DMS114 treated with DMSO at 0.1 percent for 48 hours (cell line): ENCODE results near the gene HOXD13.

Experiments
- DNase-seq: peaks from one replicate; lab custom pipeline; 2025; ENCODE audit not compliant: unreplicated experiment; lab: John Stamatoyannopoulos, UW

HOXD13 gene

DNA sequence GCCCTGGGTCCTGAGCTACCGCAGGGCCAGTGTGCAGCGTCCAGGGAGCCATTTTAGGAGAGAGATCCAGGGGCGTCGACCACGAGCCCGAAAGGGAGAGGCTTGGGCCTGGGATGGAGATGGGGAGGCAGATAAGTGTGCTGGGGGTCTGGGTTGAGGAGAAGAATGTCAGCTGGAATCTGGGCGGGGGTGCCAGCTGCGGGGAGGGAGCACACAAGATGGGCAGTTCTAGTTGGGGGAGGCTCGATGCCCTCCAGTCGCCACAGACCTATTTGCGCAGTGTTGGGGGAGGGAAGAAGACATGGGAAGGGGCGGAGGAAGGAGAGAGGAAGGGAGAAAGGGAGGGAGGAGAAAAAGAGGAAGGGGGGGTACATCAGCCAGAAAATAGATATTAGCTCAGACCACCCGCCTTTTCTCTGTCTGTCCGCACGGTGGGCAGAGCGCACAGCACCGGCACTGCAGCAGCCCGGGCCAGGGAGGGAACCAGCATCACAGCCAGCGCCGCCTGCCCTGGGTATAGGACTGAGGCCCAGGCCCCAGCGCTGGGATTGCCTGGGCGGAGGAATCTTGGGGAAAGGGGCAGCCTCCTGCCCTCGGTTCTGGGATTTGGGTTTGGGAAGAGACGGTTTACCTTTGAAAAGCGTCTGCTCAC lies 12.7 kb downstream of the HOXD13 start:
- no peak for DNase-seq

DNA sequence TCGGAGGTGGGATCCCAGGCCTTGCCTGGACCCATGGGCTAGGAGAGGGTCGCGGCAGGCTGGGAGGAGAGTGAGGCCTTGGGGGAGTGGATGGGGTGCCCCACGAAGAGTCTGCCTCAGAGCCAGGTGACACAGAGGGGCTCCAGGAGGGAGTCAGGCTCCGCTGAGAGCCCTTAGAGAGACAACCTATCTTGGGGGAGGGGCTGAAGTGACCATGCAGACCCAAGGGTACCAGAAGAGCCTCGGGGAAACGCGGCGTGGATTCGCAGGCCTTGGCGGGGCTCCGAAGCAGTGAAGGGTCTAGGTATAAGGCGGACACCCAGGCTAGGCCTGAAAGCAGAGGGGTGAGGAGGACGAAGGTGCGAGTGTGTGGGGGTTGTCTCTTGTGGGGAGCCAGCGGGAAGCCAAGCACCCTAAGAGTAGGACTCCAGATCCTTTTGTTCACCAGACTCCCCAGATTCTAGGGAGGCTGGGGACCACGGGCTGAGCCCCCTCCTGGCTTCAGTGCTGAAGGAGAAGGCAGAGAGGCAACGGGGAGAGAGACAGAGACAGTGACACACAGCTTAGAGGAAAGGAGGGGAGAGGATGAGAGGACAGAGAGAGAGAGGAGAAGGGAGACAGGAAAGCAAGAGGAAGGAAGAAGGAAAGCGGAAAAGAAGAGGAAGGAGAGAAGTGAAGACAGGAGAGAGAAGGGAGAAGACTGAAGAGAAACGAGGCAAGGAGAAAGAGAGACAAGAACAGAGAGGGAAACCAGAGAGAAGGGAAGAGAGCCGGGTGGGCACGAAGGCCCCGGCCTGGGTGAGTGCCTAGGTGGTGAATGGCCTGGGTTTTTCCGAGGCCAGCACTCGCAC lies 13.4 kb downstream of the HOXD13 start:
- no peak for DNase-seq

DNA sequence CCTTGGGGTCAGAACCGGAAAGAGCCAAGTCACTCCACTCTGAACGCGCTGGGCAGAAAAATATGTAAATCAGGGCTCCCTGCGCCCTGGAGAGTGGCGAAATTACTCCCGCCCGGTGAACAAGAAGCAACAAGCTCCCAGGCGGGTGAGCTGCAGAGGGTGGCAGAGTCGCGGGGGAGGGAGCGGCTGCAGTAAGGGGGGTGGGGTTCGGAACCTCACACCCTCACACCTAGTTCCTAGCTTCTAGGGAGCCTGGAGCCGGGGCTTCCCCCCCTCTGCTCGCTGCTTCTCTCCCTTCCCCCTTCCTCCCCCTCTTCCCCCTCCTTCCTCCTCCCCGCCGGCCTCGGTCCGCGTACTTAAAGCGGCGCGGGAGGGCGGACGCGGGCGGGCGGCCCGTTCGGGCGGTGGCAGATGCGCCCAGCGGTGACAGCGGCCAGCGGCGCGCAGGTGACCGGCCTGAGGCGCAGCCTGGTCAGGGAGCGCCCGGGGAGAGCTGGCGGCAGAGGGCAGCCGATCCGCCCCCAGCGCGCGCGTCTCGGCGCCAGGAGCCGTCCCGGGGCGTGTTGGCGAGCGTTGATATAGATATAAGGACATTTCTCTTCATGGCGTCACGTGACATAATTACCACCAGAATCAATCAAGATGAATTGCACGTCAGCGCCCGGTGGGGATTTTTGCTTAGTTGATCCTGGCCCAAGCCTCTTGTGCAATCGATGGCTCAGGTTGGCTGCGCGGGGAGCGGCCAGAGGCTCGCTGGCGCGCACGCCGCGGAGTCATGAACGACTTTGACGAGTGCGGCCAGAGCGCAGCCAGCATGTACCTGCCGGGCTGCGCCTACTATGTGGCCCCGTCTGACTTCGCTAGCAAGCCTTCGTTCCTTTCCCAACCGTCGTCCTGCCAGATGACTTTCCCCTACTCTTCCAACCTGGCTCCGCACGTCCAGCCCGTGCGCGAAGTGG lies 14.3 kb downstream of the HOXD13 start, which contains the start of gene HOXD11:
Gene HOXD11 (plus strand): TSS at position 700 of the 959 bp plus-strand sequence. CDS start 76 bp downstream, at position 776.
- DNase-seq, result no peak

DNA sequence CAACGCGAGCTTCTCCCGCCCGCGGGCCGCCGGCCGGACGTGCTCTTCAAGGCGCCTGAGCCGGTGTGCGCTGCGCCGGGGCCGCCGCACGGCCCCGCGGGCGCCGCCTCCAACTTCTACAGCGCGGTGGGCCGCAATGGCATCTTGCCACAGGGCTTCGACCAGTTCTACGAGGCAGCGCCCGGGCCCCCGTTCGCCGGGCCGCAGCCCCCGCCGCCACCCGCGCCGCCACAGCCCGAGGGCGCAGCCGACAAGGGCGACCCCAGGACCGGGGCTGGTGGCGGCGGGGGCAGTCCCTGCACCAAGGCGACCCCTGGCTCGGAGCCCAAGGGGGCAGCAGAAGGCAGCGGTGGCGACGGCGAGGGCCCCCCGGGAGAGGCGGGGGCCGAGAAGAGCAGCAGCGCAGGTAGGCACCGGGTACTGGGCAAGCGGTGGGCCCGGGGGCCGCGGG lies 15.2 kb downstream of the HOXD13 start:
- no peak for DNase-seq

DNA sequence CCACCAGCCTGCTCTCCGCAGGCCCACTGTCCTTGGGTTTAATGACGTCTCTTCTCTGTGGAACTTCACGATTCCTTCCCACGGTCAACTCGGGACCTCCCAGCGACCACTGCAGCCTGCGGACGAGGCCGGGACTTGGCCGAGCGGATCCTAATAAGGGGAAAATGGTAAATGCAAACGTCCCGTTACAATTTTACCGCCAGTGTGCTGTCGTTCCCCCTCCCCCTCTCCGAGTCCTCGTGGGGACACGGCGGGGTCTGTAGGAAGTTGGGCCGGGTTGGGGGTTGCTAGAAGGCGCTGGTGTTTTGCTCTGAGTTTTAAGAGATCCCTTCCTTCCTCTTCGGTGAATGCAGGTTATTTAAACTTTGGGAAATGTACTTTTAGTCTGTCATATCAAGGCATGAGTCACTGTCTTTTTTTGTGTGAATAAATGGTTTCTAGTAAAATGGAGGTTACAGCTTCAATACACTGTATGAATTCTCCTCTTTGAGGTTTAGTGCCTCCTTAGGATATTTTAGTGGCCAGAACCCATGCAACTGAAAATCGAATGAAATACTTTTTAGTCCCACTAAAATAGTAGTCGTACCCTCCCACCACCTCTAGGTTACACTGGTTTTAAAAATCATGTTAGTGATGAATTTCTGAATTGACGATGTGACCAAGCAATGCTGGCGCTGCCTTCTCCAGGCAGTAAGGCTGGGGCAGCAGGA lies 16.8 kb downstream of the HOXD13 start:
- no peak for DNase-seq

DNA sequence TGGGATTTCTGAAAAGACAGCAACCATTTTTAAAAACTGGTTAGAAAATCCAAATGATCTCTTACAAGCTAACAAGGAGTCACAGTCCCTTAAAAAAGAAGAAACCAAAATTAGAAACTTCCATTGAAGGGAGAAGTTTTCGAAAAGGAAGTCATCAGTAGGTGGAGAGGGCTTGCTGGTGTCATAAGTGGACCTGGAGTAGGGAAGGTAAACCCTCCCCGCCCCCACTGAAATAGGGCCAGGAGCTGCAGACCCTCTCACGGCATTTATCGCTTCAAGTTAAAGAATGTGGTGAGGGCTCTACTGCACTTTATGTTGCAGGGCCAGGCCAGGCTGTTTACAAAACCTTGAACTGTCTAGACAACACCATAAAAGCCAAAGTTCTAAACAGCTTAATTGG lies 17.4 kb downstream of the HOXD13 start:
- no peak for DNase-seq

DNA sequence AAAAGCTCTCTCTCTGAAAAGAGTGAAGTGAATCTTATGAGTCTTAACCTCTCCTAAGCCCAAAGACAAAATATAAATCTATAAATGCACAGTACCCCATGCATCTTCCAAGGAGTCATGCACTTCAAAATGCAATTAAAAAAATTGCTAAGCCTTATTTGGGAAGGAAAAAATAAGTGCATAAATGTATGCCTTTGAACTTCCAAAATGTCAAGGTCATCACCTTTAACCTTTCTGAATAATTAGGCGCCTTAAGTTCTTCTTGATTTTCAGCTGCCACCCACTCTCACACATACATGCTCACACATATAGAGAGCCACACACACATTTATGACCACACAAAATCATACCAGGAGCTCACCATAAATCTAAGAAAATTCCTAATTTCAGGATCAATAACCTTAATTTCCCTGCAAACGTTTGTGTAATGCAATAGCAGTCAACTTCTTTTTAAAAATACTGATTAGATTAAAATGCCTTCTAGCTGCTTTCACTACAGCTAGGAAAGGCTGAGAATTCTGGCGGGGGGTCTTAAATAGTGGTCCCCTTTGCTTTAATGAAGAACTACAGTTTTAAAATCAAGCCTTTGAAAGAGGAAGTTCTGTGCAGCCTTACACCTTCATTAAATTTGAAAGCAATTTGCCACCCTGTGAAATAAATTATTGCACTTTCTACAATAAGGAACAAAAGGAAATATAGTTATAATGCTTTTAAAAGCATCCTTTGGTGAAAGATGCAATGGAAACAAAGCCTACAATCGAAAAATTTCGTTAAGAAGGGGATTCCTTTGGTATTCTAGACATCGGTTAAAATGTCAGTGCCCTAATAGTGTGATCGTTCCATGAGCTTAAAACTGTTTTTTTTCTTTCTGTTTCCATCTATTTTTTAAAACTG lies 18.1 kb downstream of the HOXD13 start:
- DNase-seq, result no peak

DNA sequence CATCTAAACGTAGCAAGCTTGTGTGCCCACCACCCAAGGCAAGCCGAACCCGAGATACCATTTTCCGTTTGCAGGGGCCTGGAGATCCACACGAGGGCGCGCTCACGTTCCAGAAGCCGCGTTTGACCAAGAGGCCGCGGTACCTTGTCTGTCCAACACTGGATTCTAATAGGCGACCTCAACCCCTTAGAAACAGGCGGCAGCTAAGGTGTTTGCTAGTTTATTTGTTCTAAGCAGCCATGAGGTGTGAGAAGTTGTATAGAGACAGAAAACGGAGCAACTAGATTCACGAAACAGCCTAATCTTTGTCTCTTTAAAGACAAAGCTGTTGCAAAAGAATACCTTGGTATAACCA lies 18.8 kb downstream of the HOXD13 start:
- DNase-seq, result no peak

DNA sequence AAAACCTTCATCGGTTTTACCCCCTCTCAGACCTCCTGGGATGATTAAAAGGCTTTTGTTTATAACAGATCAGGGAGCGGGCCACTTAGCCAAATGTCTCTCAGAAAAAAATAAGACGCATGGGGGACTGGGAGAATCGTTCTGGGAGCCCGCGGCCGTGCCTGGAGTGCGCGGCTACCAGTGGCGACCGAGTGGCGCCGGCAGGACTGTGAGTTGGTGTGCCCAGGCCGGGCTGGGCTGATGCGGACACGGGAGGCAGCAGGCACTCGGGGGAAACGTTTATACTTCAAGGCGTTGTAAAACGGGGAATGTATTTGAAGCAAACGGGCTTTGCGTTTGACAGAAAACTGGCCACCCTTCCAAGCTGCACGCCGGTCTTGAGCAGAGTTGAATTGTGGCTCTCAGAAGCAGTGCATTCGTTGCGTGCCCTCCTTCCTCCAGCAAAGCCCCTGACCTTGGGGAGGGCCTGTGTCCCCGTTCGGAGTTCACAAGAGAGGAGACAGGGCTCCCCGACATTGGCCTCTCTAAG lies 19.4 kb downstream of the HOXD13 start:
- no peak for DNase-seq

DNA sequence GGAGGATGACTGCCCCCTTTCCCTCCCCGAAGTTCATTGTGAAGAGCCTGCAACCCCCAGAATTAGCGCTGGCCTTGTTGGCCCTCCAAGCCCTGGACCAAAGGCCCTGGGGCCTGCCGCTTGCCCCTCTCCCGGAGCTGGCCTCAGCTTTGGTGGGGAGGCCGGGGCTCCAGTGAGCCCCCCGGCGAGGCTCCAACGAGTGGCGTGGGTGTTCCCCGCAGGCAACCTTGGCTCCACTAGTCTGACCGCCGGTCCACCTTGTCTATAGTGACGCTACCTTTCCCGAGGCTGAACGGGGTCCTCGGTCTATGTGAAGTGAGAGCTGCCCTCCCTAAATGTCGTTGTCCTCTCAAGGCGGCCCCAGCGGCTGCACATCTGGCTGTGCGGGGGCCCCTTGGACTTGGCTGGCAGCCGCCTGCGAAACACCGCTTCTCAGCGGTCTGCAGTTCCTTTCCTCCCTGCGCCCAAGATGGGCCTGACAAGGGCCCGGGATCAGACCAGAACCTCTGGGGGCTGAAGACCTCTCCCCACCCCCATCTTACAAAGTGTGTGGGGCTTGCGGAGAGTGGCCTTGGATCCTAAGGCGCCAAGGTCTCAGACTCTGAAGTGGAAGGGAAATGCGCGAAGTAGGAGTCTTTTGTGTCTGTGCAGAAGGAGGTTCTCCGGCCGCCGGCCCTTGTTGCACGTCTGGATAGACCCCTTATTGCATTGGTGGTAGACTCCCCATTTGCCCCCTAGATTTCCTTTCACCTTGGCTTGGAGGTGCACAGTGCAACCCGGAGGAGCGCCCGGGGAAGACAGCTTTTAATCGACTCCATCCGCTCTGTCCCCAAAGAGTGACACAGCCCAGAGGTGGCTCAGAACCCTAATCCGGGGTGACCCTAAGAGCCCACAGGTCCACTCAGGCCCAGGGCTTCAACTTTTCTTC lies 20.1 kb downstream of the HOXD13 start:
- DNase-seq, result no peak

DNA sequence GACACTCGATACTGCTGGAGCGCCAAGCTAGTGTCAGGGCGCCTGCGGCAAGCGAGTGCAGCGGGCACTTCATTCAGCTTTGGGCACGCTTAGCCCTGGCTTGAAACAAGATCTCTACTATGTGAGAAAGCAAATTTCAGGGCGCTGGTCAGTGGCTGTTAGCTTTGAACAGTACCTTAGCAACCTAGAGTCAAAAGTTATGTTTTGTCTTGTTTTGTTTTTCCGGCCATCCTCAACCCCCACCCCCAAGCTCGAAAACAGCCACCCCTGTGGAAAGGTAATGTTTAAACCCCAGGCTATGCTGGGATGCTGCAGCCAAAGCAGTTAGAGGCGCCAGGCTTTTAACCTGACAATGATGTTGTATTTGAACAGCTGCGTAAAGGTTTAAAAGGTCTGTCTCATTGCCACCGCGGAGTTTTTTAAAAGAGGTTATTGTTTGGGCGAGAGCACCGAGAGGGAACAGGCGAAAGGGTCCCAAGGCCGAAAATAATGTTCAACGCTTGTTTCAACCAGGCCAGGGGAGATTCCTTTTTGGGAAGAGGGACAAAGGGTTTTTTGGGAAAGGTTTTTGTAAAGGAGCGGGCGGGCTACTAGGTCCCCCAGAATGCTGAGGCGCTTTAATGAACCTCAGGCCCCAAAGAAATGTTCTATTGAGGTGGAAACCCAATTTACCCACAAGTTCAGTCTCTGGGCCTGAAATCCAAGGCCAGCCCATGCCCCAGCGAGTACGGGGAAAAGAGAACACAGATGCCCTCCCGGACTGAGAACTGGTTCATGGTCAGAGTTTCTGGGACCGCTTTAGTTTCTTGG lies 21.8 kb downstream of the HOXD13 start:
- DNase-seq, result no peak

DNA sequence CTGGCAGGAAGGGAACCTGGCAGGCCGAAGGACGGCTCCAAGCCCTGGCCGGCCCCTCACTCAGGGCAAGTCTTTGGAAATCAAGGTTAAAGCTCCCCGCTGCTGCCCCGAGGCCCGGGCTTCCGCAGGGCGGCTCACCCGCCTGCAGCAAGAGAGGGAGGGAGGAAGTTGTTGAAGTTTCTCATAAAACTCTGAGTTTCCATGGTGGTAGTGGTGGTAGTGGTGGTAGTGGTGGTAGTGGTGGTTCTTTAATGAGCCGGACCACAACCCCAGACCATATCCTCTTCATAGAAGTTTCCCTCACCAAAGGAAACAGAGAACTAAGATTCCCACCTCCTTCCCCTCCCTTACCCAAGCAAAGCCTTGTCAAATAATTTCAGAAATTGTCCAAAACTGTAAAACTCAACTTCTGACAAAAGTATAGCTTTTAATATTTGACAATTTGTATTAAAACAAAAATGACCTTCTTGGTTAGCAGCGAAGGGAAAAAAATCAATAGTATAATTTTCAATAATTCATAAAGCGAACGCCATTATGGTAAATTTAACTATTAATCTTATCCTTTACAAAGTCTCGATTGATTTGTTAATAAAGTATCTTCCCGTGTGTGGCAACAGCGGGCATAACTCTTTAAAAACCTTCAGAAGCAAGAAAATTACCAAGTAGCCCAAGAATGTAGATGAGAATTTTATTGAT lies 22.6 kb downstream of the HOXD13 start:
- no peak for DNase-seq

DNA sequence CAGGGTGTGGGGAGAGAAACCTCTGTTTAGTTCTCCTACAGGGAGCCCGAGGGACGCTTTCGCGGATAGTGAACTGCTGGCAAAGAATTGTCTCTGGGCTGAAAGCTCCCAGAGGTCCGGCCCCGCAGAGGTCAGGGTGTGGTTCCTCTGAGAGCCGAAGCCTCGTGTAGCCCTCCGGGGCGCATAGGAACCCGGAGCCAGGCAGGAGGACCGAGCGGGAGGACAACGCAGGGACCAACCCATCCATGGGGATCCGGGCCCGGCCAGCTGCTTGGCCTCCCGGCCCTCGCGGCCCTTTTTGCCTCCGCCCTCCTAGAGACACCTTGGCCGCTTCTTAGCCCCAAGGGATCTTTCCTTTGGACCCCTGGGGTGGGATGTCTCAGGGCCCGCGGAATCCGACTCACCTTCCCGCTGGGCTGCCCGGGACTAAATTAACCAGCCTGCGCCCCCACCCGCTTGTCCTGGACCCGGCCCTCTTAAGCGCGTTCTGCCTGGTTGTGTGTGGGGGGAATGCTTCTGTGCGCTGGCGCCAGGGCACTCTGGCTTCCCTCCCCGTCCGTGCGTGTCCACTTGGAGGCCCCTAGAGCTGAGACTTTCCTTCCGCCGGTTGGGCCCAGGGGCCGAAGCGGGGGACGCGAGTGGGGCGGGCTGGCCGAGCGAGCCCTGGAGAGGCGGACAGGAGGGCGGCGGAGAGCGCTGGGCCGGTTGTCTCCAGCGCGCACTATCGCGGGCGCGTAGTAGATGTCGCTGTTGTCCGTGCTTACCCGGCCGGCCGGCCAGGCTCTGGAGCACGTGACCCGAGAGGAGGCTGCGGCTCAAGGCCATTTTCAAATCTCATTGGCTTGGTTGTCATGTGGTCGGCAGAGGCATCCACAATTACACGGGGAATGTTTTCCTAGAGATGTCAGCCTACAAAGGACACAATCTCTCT lies 23.6 kb downstream of the HOXD13 start, which contains the start of gene HOXD10:
Gene HOXD10 (plus strand): TSS at position 896 of the 931 bp plus-strand sequence. CDS start 56 bp downstream, outside the sequence.
- DNase-seq, result no peak

DNA sequence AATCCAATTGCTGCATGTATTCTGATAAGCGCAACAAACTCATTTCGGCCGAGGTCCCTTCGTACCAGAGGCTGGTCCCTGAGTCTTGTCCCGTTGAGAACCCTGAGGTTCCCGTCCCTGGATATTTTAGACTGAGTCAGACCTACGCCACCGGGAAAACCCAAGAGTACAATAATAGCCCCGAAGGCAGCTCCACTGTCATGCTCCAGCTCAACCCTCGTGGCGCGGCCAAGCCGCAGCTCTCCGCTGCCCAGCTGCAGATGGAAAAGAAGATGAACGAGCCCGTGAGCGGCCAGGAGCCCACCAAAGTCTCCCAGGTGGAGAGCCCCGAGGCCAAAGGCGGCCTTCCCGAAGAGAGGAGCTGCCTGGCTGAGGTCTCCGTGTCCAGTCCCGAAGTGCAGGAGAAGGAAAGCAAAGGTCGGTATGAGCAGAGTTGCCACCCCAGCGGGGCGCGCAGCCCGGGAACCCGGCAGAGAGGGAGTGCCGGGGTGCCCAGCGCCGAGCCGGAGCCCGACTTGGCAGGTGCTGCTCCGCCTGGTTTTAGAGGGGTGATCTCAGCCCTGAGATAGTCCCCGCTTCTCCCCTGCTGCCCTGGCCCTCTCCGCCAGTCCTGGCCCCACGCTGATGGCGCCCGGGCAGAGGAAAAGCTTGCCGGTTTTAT lies 24.8 kb downstream of the HOXD13 start:
- DNase-seq, result no peak

DNA sequence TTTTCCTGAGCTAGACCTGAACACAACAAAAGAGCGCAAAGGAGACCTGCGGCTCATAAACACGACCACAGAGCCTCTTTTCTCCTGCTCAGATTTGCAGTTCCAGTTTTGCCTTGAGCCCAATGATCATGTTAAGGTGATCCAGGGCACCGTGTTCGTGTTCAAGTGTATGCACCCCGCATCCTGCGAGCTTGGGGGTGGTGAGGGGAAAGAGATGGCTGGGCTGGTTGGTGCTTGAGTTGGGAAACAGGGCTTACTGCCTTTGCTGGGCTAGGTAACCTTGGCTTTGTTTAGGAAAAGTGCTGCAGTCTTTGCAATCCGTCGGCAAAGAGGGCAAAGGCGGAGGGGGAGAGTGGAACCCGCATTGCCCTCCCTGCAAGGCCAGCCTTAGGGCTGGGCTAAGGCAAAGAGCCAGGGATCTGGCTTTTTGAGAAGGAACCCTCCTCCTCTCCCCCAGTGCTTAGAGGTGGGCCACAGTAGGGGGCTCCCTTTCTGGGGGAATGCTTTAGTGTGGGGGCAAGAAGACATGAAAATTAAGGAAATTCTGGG lies 25.4 kb downstream of the HOXD13 start:
- no peak for DNase-seq
